Measurements from ENCODE around the gene TAOK3.

DNA sequence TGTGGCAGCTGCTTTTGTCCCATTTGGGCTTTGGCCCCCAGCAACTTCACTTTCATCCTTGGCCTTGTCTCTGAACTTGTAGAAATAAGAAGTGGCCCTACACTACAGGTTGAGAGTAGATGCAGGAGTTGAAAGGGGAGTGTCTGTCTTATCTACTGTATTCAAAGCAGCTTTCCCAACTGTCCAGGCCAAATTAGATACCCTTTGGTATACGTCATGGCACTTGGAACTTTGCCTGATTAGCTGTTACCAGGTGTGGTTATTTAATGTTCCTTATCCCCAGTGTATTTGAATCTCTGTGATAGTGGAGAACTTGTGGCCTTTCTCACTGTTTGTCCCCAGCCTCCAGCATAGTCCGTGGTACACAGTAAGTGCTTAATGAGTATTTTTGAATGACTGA lies 37.1 kb upstream of the TAOK3 start:
- TF ChIP-seq, protein P1, sequence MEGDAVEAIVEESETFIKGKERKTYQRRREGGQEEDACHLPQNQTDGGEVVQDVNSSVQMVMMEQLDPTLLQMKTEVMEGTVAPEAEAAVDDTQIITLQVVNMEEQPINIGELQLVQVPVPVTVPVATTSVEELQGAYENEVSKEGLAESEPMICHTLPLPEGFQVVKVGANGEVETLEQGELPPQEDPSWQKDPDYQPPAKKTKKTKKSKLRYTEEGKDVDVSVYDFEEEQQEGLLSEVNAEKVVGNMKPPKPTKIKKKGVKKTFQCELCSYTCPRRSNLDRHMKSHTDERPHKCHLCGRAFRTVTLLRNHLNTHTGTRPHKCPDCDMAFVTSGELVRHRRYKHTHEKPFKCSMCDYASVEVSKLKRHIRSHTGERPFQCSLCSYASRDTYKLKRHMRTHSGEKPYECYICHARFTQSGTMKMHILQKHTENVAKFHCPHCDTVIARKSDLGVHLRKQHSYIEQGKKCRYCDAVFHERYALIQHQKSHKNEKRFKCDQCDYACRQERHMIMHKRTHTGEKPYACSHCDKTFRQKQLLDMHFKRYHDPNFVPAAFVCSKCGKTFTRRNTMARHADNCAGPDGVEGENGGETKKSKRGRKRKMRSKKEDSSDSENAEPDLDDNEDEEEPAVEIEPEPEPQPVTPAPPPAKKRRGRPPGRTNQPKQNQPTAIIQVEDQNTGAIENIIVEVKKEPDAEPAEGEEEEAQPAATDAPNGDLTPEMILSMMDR (IDR thresholded peaks at IDR 0.05), result no peak
- no peak for TF ChIP-seq POLR2AphosphoS5 (IDR thresholded peaks at IDR 0.05)

All from breast epithelium (tissue), 3 donors.